UCSD-AML1 (cell line): Measurements from ENCODE around the gene NUDT17.
A peak's percentile ranks its signal among the peaks of the same experiment; 100 is the strongest.

Experiments
- DNase-seq: peaks from one replicate; lab custom pipeline; 2025; ENCODE audit not compliant: unreplicated experiment; lab: John Stamatoyannopoulos, UW

The NUDT17 gene

GRCh38 chr1:145846201-145846612 is 777 bp downstream of the NUDT17 start:
- DNase-seq, result peak; percentile 56

- no peak for DNase-seq
Observed at GRCh38 chr1:145847827-145848226, 2.4 kb downstream of the NUDT17 start.

GRCh38 chr1:145849356-145850160 is 4.1 kb downstream of the NUDT17 start:
- peak; percentile 15 for DNase-seq

- no peak for DNase-seq
Observed at GRCh38 chr1:145855426-145855948, 10.1 kb downstream of the NUDT17 start.

GRCh38 chr1:145857170-145857569 is 11.7 kb downstream of the NUDT17 start:
- no peak for DNase-seq

GRCh38 chr1:145858238-145858900 is 12.9 kb downstream of the NUDT17 start:
- peak; percentile 77 for DNase-seq

GRCh38 chr1:145858901-145859490 is 13.6 kb downstream of the NUDT17 start, which contains the start of gene PIAS3:
TSS of gene PIAS3 (minus strand) at chr1:145859081. CDS start at chr1:145858990, 91 bp downstream.
- peak; percentile 96 for DNase-seq

- peak; percentile 86 for DNase-seq
Observed at GRCh38 chr1:145859491-145860023, 14.1 kb downstream of the NUDT17 start.

GRCh38 chr1:145863282-145864018 is 18.0 kb downstream of the NUDT17 start:
- no peak for DNase-seq

GRCh38 chr1:145868232-145868631 is 22.8 kb downstream of the NUDT17 start:
- DNase-seq, result no peak

- DNase-seq, result peak; percentile 59
Observed at GRCh38 chr1:145871994-145872924, 26.8 kb downstream of the NUDT17 start.

- no peak for DNase-seq
Observed at GRCh38 chr1:145874646-145875045, 29.2 kb downstream of the NUDT17 start.

GRCh38 chr1:145877923-145878486 is 32.6 kb downstream of the NUDT17 start:
- no peak for DNase-seq

GRCh38 chr1:145878724-145879123 is 33.3 kb downstream of the NUDT17 start:
- DNase-seq, result no peak

GRCh38 chr1:145879775-145880174 is 34.3 kb downstream of the NUDT17 start:
- no peak for DNase-seq

- DNase-seq, result no peak
Observed at GRCh38 chr1:145884675-145885074, 39.2 kb downstream of the NUDT17 start.

- DNase-seq, result peak; percentile 78
Observed at GRCh38 chr1:145885738-145886287, 40.4 kb downstream of the NUDT17 start, which contains the start of gene ANKRD35. TSS of gene ANKRD35 (minus strand) at chr1:145885866. CDS start at chr1:145885758, 108 bp downstream.

- DNase-seq, result no peak
Observed at GRCh38 chr1:145886390-145886789, 41.0 kb downstream of the NUDT17 start.

GRCh38 chr1:145886816-145887215 is 41.4 kb downstream of the NUDT17 start:
- DNase-seq, result no peak
